ENCODE results near the gene SEC14L3.

SEC14L3 gene

GRCh38 chr22:30471616-30472318 is at the start of gene SEC14L3:
Gene SEC14L3, minus strand, starts transcription at chr22:30472017. Its CDS starts 59 bp downstream, at chr22:30471958.
- DNase-seq = no peak

- DNase-seq = no peak
Observed at GRCh38 chr22:30519842-30520425, 48.1 kb upstream of the SEC14L3 start.

- no peak for DNase-seq
Observed at GRCh38 chr22:30516731-30517130, 44.9 kb upstream of the SEC14L3 start.

GRCh38 chr22:30516273-30516672 is 44.5 kb upstream of the SEC14L3 start:
- DNase-seq = no peak

GRCh38 chr22:30514252-30514651 is 42.4 kb upstream of the SEC14L3 start:
- DNase-seq = no peak

- DNase-seq = no peak
Observed at GRCh38 chr22:30513462-30513861, 41.6 kb upstream of the SEC14L3 start.

- no peak for DNase-seq
Observed at GRCh38 chr22:30511911-30512310, 40.1 kb upstream of the SEC14L3 start.

GRCh38 chr22:30511109-30511508 is 39.3 kb upstream of the SEC14L3 start:
- DNase-seq = no peak

GRCh38 chr22:30508216-30508615 is 36.4 kb upstream of the SEC14L3 start:
- no peak for DNase-seq

- no peak for DNase-seq
Observed at GRCh38 chr22:30507670-30508069, 35.9 kb upstream of the SEC14L3 start.

- DNase-seq = no peak
Observed at GRCh38 chr22:30506507-30506968, 34.7 kb upstream of the SEC14L3 start.

GRCh38 chr22:30503551-30503950 is 31.7 kb upstream of the SEC14L3 start:
- no peak for DNase-seq

GRCh38 chr22:30502911-30503310 is 31.1 kb upstream of the SEC14L3 start:
- DNase-seq = no peak

- DNase-seq = no peak
Observed at GRCh38 chr22:30502153-30502552, 30.3 kb upstream of the SEC14L3 start.

- no peak for DNase-seq
Observed at GRCh38 chr22:30500628-30501027, 28.8 kb upstream of the SEC14L3 start.

GRCh38 chr22:30497466-30498150 is 25.8 kb upstream of the SEC14L3 start:
- DNase-seq = no peak

- DNase-seq = no peak
Observed at GRCh38 chr22:30495041-30495784, 23.4 kb upstream of the SEC14L3 start.

GRCh38 chr22:30492144-30492543 is 20.3 kb upstream of the SEC14L3 start:
- no peak for DNase-seq

GRCh38 chr22:30491381-30491780 is 19.6 kb upstream of the SEC14L3 start:
- DNase-seq = no peak

GRCh38 chr22:30490399-30490798 is 18.6 kb upstream of the SEC14L3 start:
- DNase-seq = no peak

- no peak for DNase-seq
Observed at GRCh38 chr22:30488121-30488520, 16.3 kb upstream of the SEC14L3 start.

GRCh38 chr22:30486661-30487115 is 14.9 kb upstream of the SEC14L3 start:
- DNase-seq = no peak

GRCh38 chr22:30486118-30486517 is 14.3 kb upstream of the SEC14L3 start:
- no peak for DNase-seq
